GM19193 (cell line): Measurements from ENCODE around the gene FGD5.

Experiments used
- POLR2A ChIP-seq: IDR thresholded peaks from 4 replicates; pipeline ENCODE4 v1.6.1; 2011; ENCODE audit not compliant: insufficient read depth, insufficient read length; ENCODE audit errors: extremely low read depth

FGD5 gene

DNA sequence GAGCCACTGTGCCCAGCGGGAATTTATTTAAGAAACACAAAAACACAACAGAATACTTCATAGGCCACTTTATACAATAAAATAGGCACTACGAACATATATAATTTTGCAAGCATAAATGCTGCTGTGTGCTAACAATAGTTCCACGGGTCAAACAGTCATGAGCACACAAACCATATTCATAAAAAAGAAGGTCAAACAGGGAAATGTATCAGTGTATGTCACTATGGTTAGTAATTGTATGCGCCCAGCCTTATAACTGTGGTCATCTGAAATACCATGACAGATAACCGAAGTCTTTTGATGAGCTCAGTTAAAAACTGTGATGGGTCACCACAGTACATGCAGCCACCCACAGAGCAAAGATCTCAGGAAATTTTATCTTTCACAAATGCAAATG is 90.5 kb downstream of the FGD5 start:
- no peak for TF ChIP-seq POLR2A

DNA sequence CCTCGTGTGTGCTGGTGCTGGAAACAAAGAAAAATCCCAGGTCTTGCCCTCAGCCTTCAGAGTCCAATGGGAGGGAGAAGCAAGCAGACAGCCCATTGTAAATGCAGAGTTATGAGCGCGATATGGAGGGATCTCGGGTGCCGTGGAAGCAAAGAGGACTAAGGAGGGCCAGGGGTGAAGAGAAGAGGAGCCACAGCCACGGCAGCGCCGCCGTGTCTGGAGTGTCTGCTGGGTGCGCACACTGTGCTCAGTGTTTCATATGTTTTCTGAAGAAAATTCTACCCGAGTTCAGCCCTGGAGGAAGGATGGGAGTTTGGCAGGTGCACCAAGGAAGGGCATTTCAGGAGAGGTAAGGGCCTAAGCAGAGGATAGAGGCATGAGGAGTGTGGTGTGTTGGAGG is 92.9 kb downstream of the FGD5 start:
- TF ChIP-seq POLR2A = no peak

DNA sequence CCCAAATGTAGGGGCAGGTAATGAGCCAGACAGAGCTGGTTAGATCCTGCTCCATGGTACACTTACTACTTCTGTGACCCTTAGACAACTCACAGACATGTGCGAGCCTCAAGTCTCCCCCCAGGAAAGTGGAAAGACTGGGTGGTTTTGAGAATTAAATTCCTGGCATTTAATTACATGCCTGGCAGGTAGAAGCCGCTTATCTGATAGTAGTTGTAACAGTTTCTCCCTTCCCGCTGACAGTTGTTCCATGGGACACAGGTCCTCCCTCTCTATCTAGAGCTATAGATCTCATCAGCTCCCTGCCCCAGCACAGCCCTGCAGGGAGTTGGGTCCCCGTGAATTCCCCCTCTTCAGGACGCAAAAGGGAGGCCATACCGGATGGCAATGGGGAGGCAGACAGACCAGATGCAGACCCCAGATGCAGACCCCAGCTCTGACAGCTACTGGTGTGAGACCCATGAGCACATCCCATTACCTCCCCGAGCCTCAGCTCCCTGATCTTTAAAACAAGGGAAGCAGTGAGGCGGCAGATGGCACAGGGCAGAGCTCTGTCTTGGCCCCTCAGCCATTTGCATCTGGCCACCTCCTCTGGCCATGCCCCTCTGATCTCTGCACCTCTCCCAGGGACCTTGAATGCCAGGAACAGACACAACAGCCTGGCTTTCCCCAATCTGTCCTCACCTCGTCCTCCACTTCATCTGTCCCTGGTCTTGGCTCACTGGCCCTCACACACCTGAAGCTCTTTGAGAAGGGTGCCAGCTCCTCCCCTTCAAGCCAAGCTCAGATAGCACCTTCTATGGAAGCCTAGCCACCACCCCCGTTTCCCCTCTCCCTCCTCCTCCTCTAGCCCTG is 94.5 kb downstream of the FGD5 start:
- no peak for TF ChIP-seq POLR2A

DNA sequence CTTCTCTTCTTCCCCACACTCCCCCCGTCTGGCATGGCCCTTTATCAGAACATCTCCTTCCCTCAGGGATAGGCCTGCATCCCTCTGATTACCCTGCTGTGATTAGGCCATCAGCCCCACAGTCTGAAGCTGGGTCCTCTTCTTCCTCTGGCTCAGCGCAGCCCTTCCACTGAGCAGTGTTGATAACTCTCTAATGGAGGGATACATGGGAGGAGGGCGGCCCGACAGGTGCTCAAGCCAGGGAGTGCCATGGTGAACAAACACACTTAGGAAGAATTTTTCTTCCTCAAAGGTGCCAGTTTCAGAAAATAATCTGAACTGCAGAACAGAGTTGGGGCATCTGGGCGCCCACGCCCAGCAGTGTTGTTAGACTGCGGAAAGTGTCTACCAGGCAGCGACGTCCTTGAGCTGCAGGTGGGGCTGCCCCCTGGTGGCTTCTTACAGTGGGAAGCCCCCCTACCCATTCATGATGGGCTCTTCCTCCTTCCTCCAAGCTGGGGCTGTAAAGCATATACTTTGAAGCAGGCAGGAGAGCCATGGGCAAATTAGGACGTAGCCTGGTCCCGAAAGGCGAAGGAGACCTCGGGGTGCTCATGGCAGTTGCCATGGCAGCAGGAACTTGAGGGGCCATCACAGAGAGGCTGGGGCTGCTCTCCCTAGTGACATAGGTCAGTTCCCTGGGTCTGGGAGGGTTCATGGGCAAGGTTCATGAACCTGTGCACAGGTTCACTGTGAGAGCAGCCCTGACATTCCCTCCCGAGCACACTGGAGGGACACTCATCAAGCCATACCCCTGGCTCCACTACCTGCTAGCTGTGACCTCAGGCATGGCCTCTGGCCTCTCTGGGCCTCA is 95.4 kb downstream of the FGD5 start:
- TF ChIP-seq POLR2A = no peak

DNA sequence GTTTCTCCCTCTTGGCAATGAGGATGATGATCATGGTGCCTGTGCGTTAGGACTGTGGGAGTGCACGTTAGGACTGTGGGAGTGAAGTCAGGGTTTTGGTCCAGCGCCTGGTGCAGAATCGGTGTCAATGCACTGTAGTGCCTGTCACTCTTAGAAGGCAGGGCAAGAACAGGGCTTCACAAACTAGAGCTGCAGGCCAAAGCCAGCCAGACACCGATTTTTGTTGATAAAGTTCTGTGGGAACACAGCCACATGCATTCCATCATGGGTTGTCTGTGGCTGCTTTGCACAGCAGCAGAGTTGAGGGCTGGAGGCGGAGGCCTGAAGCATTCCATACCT is 96.0 kb downstream of the FGD5 start:
- TF ChIP-seq POLR2A = no peak

DNA sequence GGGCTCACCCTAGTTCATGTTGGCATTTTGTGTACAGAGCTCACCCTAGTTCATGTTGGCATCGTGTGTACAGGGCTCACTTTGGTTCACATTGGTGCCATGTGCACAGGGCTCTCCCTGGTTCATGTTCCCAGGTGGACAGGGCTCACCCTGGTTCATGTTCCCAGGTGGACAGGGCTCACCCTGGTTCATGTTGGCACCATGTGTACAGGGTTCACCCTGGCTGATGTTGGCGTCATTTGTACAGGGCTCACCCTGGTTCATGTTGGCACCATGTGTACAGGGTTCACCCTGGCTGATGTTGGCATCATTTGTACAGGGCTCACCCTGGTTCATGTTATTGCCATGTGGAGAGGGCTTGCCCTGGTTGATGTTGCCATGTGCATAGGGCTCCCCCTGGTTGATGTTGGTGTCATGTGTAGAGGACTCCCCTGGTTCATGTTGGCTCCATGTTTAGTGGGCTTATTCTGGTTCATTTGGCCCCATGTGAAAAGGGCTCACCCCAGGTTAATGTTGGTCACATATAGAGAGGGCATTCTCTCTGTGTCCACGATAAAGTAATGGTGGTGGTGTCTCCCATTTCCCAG is 97.0 kb downstream of the FGD5 start:
- no peak for TF ChIP-seq POLR2A

DNA sequence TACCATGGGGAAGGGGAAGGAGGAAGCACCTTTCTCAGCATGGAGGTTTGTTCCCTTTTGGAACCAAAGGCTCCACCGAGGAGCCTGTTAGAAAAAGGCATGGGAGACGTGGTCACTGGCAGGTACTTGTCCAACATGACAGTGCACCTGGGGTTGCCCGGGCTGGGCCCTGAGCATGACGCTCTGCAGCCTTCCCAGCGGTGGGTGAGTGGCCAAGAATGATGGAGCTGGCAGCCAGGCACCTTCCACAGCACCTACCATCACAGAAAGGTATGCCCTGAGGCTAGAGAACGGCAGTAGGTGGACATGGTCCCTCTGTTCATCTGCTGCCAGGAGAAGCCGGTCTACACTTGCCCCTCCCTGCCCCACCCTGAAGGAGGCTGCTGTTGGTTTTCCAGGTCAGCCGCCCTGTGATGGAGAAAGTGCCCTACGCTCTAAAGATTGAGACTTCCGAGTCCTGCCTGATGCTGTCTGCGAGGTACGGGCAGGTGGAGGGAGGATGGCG is 99.6 kb downstream of the FGD5 start:
- TF ChIP-seq POLR2A = no peak

DNA sequence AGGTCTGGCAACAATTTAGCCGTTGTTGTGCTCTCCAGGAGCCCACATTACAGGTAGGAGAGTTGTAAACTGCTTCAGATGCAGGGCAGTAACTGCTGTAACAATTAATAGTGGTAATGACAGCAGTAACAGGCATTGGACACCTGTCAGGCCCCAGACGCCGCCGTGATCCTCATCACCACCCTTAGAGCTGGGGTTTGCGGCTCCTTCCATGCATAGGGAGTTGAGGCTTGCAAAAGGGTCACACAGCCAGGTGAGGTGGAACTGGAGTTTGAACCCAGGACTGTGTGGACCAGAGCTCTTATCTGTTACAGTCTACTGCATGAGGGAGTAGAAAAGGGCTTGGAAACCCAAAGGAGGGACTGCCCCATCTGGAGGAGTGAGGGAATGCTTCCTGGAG is 101.8 kb downstream of the FGD5 start:
- TF ChIP-seq POLR2A = no peak

DNA sequence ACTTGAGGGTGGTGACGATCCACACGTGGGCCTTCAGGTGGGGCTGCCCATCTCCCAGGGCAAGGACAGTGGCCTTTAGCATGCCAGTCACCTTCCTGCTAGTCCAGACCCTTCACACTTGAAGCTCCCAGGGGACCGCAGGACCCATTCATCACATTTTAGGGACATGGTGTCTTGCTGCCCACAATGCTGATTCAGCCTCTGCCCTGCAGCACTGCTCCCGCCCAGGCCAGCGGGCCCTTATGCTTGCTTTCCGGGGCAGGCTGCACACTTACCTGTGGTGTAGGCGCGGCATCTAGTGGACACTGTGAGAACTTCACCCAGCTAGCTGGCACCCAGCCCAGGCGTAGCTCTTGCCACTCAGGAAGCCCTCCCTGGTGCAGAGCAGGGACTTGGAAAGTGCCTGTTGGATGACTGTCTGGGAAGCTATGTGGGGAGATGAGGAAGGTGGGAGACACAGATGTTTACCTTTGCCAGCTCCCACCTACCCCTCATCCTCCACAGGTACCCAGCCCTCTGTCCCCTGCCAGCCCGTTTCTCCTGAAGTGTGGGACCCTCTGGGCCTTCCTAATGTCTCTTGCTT is 102.4 kb downstream of the FGD5 start:
- no peak for TF ChIP-seq POLR2A

DNA sequence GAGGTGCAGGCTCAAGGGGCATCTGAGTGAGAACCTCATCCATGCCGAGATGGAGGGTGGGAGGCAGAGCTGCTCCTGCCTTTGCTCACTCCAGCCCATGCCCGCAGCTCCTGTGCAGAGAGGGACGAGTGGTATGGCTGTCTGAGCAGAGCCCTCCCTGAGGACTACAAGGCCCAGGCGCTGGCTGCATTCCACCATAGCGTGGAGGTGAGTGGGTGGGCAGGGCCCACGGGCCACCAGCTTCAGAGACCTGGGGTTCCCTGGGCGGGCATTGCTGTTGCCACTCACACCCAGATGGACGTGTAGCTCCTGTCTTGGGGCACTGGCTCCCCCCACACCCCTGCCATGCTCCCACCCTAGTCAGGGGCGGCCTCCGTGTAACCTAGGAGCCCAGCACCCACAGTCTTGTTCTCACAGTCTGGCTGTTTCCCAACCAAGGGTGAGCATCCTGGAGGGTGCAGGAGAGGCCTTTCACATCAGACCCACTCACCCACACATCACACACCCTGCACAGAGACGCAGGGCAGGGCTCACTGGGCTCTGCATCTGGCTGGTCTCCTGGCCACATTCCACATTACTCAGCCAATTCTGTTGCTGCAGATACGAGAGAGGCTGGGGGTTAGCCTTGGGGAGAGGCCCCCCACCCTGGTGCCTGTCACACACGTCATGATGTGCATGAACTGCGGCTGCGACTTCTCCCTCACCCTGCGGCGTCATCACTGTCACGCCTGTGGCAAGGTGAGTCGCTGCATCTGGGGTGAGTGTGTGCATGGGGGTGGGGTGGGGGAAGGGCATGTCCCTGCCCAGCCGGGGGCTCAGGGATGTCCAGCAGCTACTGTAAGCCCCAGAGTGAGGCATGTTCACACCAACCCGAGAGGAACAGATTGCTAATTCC is 103.3 kb downstream of the FGD5 start:
- no peak for TF ChIP-seq POLR2A

DNA sequence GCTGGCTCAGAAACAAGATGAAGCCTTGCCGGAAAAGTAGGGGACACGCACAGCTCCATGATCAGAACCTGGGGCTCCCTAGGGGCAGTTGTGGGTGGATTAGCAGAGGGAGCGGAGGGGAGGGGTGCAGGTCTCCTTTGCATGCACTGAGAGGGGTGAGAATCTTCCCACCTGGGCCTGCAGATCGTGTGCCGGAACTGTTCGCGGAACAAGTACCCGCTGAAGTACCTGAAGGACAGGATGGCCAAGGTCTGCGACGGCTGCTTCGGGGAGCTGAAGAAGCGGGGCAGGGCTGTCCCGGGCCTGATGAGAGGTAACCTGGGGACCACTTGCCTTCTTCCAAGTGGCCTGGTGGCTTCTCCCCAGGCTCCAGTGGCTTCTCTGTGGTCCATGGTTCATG is 104.1 kb downstream of the FGD5 start:
- no peak for TF ChIP-seq POLR2A

DNA sequence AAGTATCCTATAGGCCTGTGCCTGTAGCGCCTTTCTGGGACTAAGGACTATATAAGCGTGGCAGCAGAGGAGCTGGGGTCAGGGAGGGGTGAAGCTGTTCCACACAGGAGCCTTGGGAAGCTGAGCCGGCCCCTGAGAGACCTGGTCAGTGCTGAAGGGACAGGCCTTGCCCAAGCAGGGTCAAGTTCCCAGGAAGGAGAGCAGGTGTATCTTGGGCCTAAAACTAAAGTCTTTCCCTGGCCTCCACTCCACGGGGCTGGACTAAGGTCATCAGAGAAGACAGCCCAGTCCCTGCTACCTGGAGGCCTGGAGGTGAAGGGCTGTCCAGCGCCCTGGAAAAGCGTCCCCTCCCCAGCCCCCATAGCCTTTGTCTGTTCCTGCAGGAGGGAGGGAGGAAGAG is 104.7 kb downstream of the FGD5 start:
- TF ChIP-seq POLR2A = no peak

DNA sequence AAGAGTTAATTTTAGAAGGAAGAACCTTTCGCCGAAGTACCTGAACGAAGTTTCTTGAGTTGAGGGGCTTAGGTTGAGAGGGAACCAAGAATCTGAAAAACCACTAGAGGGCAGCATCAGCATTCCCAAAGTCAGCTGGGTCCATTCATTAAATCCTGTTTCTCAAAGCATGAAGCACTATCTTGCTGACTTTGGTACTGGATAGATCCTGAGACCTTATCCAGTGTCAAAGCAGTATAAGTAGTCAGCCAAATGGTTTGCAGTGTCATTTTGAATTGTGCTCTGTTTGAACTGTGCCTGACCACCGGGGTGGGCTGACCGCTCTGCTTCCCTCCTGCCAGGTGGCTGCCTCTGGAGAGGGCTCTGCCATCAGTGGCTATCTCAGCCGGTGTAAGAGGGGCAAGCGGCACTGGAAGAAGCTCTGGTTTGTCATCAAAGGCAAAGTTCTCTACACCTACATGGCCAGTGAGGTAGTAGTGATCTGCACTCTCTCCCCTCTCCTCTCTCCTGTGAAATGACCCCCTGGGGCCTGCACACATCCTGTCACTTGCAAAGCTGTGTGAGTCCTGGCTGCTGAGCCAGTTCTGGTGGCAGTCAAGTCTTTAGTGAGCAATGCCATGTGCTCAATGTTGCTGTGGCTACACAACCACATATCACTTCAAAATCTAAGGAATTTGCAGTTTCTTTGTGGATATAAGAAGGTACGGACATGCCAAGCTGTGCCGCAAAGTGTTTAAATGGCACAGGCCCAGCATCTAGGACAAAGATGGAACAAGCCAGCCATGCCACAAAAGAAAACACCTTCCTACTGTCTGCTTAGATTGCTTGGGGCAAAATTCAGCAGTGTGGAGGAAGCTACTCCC is 107.2 kb downstream of the FGD5 start:
- TF ChIP-seq POLR2A = no peak
